BE2C (cell line): ENCODE measurements around the gene PA2G4.
A peak's percentile ranks its signal among the peaks of the same experiment; 100 is the strongest.

Experiments used
- DNase-seq: peaks from one replicate; pipeline ENCODE4 v3.0.0-alpha.2; 2020
- H3K27me3 ChIP-seq: fragments of 250-450 bp; sonication (Bioruptor Pico); 2 replicates; pipeline ENCODE4 v1.5.1; 2020; ENCODE audit warnings: mild to moderate bottlenecking
- H3K36me3 ChIP-seq: fragments of 250-450 bp; sonication (Bioruptor Pico); 2 replicates; pipeline ENCODE4 v1.5.1; 2020; ENCODE audit warnings: mild to moderate bottlenecking
- H3K4me1 ChIP-seq: fragments of 250-450 bp; sonication (Bioruptor Pico); 2 replicates; pipeline ENCODE4 v1.5.1; 2020
- H3K4me3 ChIP-seq: 2 replicates; pipeline ENCODE4 v1.5.1; 2011; ENCODE audit warnings: low read depth, low read length
- H3K9me3 ChIP-seq: fragments of 250-450 bp; sonication (Bioruptor Pico); 2 replicates; pipeline ENCODE4 v1.5.1; 2020
- TF ChIP-seq, protein P1 (sequence below): IDR thresholded peaks from 2 replicates; pipeline ENCODE4 v1.5.1; 2012; ENCODE audit warnings: mild to moderate bottlenecking, low read depth, low read length

Gene PA2G4

DNA sequence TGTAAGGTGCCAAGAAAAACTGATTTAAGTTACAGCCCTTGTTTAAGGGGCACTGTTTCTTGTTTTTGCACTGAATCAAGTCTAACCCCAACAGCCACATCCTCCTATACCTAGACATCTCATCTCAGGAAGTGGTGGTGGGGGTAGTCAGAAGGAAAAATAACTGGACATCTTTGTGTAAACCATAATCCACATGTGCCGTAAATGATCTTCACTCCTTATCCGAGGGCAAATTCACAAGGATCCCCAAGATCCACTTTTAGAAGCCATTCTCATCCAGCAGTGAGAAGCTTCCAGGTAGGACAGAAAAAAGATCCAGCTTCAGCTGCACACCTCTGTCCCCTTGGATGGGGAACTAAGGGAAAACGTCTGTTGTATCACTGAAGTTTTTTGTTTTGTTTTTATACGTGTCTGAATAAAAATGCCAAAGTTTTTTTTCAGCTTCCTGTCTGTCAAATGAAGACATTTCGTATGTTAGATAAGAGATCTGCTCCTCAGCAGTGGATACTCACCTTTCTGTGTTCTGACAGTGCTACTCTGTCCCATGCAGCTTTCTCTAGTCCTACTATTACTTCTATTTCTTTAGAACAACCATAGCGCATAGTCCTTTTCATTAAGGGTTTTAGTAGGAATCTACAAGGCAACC lies 1.2 kb upstream of the PA2G4 start:
- Histone ChIP-seq H3K27me3 (peaks cover 4% of the 10 kb centered on the region), H3K36me3 (peaks cover 31% of the 10 kb centered on the region)

DNA sequence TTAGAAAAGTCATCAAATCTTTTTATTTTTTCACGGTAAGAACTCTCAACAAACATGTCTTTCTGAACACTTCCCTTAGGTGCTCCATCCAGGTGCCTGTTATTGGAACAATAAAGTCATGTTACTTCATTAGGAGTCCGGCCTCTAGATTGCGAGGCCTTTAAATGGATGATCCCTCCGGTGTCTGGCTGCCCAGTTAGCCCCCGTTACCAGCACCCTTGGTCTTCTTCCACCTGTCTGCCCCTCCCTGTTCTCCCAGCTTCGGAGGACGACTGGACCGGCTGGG lies 593 bp upstream of the PA2G4 start:
- Histone ChIP-seq H3K36me3 (peaks cover 37% of the 10 kb centered on the region), H3K4me3 (peak overlapping the region; percentile 70), H3K9me3 (no peaks in the 10 kb centered on the region), H3K4me1 (no peaks in the 10 kb centered on the region), H3K27me3 (no peaks in the 10 kb centered on the region)
- DNase-seq, result no peak
- TF ChIP-seq, protein P1, sequence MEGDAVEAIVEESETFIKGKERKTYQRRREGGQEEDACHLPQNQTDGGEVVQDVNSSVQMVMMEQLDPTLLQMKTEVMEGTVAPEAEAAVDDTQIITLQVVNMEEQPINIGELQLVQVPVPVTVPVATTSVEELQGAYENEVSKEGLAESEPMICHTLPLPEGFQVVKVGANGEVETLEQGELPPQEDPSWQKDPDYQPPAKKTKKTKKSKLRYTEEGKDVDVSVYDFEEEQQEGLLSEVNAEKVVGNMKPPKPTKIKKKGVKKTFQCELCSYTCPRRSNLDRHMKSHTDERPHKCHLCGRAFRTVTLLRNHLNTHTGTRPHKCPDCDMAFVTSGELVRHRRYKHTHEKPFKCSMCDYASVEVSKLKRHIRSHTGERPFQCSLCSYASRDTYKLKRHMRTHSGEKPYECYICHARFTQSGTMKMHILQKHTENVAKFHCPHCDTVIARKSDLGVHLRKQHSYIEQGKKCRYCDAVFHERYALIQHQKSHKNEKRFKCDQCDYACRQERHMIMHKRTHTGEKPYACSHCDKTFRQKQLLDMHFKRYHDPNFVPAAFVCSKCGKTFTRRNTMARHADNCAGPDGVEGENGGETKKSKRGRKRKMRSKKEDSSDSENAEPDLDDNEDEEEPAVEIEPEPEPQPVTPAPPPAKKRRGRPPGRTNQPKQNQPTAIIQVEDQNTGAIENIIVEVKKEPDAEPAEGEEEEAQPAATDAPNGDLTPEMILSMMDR, result no peak

More for the DNA sequence above, 1.2 kb upstream of the PA2G4 start:
- DNase-seq, result no peak
- TF ChIP-seq, protein P1, result no peak
- peak overlapping the region; percentile 70 for H3K4me3 ChIP-seq
- H3K4me1 ChIP-seq, result no peaks in the 10 kb centered on the region
- no peaks in the 10 kb centered on the region for H3K9me3 ChIP-seq

DNA sequence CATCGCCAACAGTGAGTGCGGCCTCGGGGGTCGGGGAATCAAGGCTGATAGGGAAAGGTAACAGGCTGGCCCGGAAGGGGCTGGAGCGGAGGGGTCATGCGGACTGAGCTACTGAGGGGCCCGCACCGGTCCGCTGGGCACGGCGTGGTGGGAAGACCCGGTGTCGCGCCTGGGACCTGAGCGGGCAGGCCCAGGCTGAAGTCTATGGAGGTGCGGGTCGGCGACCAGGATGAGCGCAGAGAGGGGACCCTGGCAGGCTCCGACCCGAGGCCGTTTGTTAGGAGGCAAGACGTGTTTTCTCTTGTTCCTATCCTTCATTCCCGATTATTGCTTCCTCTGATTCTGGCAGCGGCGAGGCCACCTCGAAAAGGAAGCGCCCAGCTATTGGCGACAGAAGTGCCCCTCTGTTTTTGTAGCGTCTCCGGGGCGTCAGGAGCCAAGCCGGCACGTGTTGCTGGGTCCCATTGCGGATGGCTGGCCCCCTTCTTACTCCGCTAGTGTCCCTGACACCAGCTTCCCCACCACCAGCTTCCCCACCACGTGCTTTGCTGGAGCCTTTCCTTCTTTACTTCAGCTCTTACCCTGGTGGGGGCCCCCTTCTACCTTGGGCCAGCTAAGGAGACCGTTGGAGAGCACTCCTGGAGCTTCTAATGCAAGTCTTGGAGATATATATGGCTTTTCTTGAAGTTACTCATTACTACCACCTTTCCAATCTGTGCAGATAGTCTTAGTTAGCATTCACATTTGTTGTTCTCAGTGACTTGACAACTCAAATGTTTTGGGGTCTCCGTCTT lies 653 bp downstream of the PA2G4 start:
- Histone ChIP-seq H3K4me3 (peak overlapping the region; percentile 70), H3K27me3 (no peaks in the 10 kb centered on the region), H3K36me3 (peaks cover 49% of the 10 kb centered on the region), H3K4me1 (no peaks in the 10 kb centered on the region), H3K9me3 (no peaks in the 10 kb centered on the region)
- TF ChIP-seq, protein P1, result no peak
- DNase-seq, result peak; percentile 27

DNA sequence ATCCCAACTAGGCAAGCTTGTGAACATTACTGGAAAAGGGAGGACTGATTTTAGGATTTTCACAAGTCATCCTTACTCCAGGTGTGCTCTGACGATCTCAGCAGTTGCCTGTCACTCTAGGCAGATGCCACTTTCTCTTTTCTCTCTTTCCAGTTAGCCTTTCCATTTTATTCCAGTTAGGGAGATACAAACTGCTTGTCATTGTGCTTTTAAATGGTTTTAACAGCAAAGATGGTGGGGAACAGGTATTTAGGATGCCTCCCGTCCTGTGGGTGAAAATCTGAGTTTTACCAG lies 1.2 kb downstream of the PA2G4 start:
- DNase-seq, result no peak

DNA sequence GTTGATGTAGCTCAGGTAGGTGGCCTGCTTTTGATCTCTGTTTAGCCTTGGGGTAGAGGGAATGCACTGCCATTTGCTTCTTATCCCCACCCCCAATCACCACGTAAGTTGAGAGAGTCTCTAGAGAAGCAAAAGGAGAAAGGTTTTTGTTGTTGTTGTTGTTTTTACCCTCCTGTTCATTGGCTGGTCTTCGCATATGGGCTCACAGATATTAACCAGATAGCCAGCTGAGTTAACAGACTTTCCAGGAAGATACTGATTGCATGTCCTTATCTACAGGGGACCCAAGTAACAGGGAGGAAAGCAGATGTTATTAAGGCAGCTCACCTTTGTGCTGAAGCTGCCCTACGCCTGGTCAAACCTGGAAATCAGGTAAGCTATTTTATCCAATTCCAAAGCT lies 2.9 kb downstream of the PA2G4 start:
- H3K36me3 ChIP-seq, result peaks cover 69% of the 10 kb centered on the region
- no peak overlapping the region for H3K4me3 ChIP-seq
- H3K27me3 ChIP-seq, result no peaks in the 10 kb centered on the region
- TF ChIP-seq, protein P1, result no peak
- no peaks in the 10 kb centered on the region for H3K4me1 ChIP-seq
- no peak for DNase-seq
- no peaks in the 10 kb centered on the region for H3K9me3 ChIP-seq

More for the DNA sequence above, 1.2 kb downstream of the PA2G4 start:
- peaks cover 54% of the 10 kb centered on the region for H3K36me3 ChIP-seq
- peak overlapping the region; percentile 70 for H3K4me3 ChIP-seq
- no peaks in the 10 kb centered on the region for H3K9me3 ChIP-seq
- no peaks in the 10 kb centered on the region for H3K27me3 ChIP-seq
- TF ChIP-seq, protein P1, result no peak
- no peaks in the 10 kb centered on the region for H3K4me1 ChIP-seq

DNA sequence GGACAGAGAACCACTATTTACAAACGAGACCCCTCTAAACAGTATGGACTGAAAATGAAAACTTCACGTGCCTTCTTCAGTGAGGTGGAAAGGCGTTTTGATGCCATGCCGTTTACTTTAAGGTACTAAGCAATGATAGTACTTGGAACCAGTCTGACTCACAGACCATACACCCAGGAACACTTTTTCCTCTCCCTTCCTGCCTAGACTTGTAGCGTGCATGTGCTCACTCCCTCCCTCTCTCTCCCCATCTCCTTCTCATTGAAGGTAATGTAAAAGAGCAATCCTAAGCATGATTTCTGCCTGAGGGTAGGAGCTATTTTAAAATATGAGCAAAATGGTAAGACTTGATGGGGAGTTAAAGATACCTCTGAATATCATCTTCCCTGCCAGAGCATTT lies 6.2 kb downstream of the PA2G4 start:
- Histone ChIP-seq H3K36me3 (peaks cover 71% of the 10 kb centered on the region), H3K27me3 (no peaks in the 10 kb centered on the region)

More for the DNA sequence above, 6.2 kb downstream of the PA2G4 start:
- TF ChIP-seq, protein P1, result no peak
- no peaks in the 10 kb centered on the region for H3K9me3 ChIP-seq
- H3K4me3 ChIP-seq, result no peak overlapping the region
- DNase-seq, result no peak
- peaks cover 5% of the 10 kb centered on the region; the same call in 1 of the 2 replicates for H3K4me1 ChIP-seq
